Measurements from ENCODE around the gene FBXL16. TPM values are rescaled to one million over a fixed set of nuclear protein-coding genes. Genes with fewer than 3 reads are reported as not detected.
A peak's percentile ranks its signal among the peaks of the same experiment; 100 is the strongest.

Gene FBXL16
- total RNA-seq, 1 donor from 2014 or later, result 0.13 TPM

DNA sequence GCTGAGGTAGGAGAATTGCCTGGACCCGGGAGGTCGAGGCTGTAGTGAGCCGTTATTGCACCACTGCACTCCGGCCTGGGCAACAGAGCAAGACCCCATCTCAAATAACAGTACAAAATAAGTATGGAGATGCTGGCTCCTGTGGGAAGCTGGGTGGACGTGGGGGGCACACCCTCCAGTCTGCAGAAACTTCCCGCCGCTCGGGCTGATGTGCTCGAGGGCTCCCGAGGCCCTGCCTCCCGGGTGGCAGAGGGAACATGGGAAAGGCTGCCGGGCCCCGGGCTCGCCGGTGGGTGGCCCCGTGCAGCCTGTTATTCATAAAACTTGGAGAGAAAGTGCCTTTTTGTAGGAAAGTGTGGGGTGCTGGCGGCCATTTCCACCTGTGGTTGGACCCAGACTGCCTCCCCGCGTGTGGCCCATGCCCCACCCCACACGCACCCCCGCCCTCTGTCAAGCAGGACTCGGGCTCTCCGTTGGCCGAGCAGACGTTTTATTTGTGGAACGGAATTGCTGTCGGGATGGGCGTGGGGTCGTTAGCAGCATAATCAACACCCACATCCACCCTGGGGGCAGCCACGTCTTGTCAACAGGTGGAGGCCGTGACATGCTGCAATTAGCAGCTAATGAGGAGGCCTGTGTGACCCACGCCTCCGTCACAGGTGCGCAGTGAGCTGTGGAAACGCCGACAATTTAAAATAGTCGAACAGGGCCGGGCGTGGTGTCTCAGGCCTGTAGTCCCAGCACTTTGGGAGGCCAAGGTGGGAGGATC is 42.6 kb upstream of the FBXL16 start:
- TF ChIP-seq EZH2 (IDR thresholded peaks at IDR 0.05), result no peak
- TF ChIP-seq, protein P1, sequence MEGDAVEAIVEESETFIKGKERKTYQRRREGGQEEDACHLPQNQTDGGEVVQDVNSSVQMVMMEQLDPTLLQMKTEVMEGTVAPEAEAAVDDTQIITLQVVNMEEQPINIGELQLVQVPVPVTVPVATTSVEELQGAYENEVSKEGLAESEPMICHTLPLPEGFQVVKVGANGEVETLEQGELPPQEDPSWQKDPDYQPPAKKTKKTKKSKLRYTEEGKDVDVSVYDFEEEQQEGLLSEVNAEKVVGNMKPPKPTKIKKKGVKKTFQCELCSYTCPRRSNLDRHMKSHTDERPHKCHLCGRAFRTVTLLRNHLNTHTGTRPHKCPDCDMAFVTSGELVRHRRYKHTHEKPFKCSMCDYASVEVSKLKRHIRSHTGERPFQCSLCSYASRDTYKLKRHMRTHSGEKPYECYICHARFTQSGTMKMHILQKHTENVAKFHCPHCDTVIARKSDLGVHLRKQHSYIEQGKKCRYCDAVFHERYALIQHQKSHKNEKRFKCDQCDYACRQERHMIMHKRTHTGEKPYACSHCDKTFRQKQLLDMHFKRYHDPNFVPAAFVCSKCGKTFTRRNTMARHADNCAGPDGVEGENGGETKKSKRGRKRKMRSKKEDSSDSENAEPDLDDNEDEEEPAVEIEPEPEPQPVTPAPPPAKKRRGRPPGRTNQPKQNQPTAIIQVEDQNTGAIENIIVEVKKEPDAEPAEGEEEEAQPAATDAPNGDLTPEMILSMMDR (IDR thresholded peaks at IDR 0.05), result no peak
- TF ChIP-seq EZH2phosphoT487 (IDR thresholded peaks at IDR 0.05), result no peak
- Mint-ChIP-seq H3K27me3 (ENCODE audit: insufficient read depth, low read depth) (peaks cover 4% of the 10 kb centered on the region), H3K27ac (no peak overlapping the region), H3K4me3 (no peak overlapping the region), H3K36me3 (no peaks in the 10 kb centered on the region), H3K4me1 (peaks cover 30% of the 10 kb centered on the region), H3K9me3 (no peaks in the 10 kb centered on the region)
- Histone ChIP-seq H3F3A (ENCODE audit: low read depth) (peaks cover 21% of the 10 kb centered on the region), H3K9ac (no peak overlapping the region), H3K4me3 (no peak overlapping the region), H3K36me3 (no peaks in the 10 kb centered on the region), H3K27me3 (no peaks in the 10 kb centered on the region), H3K4me1 (peaks cover 22% of the 10 kb centered on the region), H4K20me1 (ENCODE audit: low read depth) (no peaks in the 10 kb centered on the region), H2AFZ (replicated peaks) (no peak overlapping the region), H3K4me2 (no peak overlapping the region), H3K9me3 (ENCODE audit: low read depth) (no peaks in the 10 kb centered on the region), H3K79me2 (ENCODE audit: low read depth) (no peaks in the 10 kb centered on the region), H3K27ac (no peak overlapping the region)
- DNase-seq (ENCODE audit: low spot score), result no peak

DNA sequence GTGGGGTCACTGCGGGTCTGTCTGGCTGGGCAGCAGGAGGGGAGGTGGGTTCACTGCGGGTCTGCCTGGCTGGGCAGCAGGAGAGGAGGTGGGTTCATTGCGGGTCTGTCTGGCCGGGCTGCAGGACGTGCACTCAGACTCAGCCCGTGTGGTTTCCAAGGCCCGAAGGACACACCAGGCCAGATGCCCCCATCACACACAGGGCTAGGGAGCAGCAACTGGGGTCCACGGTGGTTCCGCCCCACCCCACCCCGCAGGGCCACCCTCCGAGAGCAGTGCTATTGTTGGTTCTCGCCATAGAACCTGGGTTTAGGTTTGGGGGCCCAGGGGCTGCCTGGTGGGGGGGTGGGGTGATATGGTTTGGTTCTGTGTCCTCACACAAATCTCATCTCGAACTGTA is 41.0 kb upstream of the FBXL16 start:
- no peaks in the 10 kb centered on the region for H3K9me3 Mint-ChIP-seq
- H3K4me2 ChIP-seq, result no peak overlapping the region
- peaks cover 6% of the 10 kb centered on the region for H3K27me3 Mint-ChIP-seq (ENCODE audit: insufficient read depth, low read depth)
- H3K4me3 ChIP-seq, result no peak overlapping the region
- H3K4me1 ChIP-seq, result peaks cover 11% of the 10 kb centered on the region
- H3K36me3 Mint-ChIP-seq, result no peaks in the 10 kb centered on the region
- no peaks in the 10 kb centered on the region for H3K9me3 ChIP-seq (ENCODE audit: low read depth)
- H3K4me1 Mint-ChIP-seq, result peaks cover 17% of the 10 kb centered on the region
- no peak overlapping the region for H3K4me3 Mint-ChIP-seq
- H4K20me1 ChIP-seq (ENCODE audit: low read depth), result no peaks in the 10 kb centered on the region
- no peak for DNase-seq (ENCODE audit: low spot score)
- H3K27ac Mint-ChIP-seq, result no peak overlapping the region
- no peak overlapping the region for H3K27ac ChIP-seq
- no peak overlapping the region for H3K9ac ChIP-seq
- no peaks in the 10 kb centered on the region for H3K36me3 ChIP-seq
- no peaks in the 10 kb centered on the region for H3K79me2 ChIP-seq (ENCODE audit: low read depth)
- H3K27me3 ChIP-seq, result no peaks in the 10 kb centered on the region
- H3F3A ChIP-seq (ENCODE audit: low read depth), result peaks cover 13% of the 10 kb centered on the region
- no peak overlapping the region for H2AFZ ChIP-seq (replicated peaks)
- TF ChIP-seq EZH2phosphoT487 (IDR thresholded peaks at IDR 0.05) (no peak), EZH2 (IDR thresholded peaks at IDR 0.05) (no peak)
- TF ChIP-seq, protein P1 (IDR thresholded peaks at IDR 0.05), result no peak

DNA sequence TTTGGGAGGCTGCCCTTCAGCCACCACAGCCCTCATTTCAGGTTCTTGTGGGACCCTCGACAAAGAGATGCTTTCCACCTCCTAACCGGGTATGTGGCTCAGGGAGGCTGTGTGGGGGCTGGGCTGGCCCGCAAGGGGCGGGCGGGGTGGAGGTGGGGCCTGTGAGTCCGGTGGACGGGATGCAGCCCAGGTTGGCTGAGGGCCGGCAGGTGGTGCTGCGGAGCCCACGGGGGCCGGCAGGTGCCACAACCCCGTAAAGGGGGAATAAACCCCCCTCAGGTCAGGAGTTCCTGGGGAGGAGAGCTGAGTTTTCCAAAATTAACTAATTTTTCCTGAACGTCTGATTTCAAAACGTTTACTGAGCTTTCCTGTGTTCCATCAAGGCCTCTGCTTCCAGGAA is 40.1 kb upstream of the FBXL16 start:
- Mint-ChIP-seq H3K4me3 (peak overlapping the region; percentile 53), H3K4me1 (peaks cover 8% of the 10 kb centered on the region), H3K36me3 (no peaks in the 10 kb centered on the region), H3K9me3 (no peaks in the 10 kb centered on the region), H3K27ac (no peak overlapping the region), H3K27me3 (ENCODE audit: insufficient read depth, low read depth) (peaks cover 2% of the 10 kb centered on the region)
- Histone ChIP-seq H3K4me3 (no peak overlapping the region), H3K9ac (no peak overlapping the region), H3K36me3 (no peaks in the 10 kb centered on the region), H2AFZ (replicated peaks) (no peak overlapping the region), H3K79me2 (ENCODE audit: low read depth) (no peaks in the 10 kb centered on the region), H3K27me3 (no peaks in the 10 kb centered on the region), H3K4me2 (peak overlapping the region; percentile 54), H3F3A (ENCODE audit: low read depth) (peaks cover 7% of the 10 kb centered on the region), H3K9me3 (ENCODE audit: low read depth) (no peaks in the 10 kb centered on the region), H3K27ac (no peak overlapping the region), H4K20me1 (ENCODE audit: low read depth) (no peaks in the 10 kb centered on the region), H3K4me1 (peaks cover 2% of the 10 kb centered on the region)
- peak; percentile 86 for DNase-seq (ENCODE audit: low spot score)
- TF ChIP-seq EZH2 (IDR thresholded peaks at IDR 0.05) (no peak), EZH2phosphoT487 (IDR thresholded peaks at IDR 0.05) (no peak)
- TF ChIP-seq, protein P1 (IDR thresholded peaks at IDR 0.05), result peak; percentile 78
